ENCODE results near the gene TLE2. TPM values are rescaled to one million over a fixed set of nuclear protein-coding genes. Genes with fewer than 3 reads are reported as not detected.

TLE2 gene
- total and polyA plus RNA-seq, 2 of the 4 experiments (the other 2 are of a cell fraction) = under 0.01 to 0.41 TPM

DNA sequence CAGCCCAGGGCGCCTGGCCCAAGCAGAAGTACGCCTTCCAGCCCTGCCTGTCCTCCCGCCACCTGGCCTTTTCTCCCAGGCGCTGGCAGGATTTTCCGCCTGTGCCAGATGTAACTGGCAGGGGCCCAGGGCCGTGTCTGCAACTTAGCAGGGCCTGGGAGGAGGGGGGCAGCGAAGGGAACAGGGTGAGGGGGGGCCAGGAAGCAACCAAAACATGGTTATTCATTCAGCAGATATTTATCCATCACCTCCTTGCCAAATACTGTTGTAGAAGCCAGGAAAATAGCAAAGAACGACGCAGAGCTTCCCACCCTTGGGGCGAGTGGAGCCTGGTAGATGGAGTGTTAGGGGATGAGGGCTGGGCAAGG is 46.1 kb downstream of the TLE2 start:
- no peaks in the 10 kb centered on the region for H4K20me1 ChIP-seq (ENCODE audit: insufficient read depth, low read length)
- peak overlapping the region; percentile 45 to 62; a peak in 2 of 4 replicates for H4K8ac ChIP-seq (ENCODE audit: low read depth in 2 of 2, low read length in 2 of 2)
- no peak overlapping the region; the same call in 2 of the 3 replicates for H2BK15ac ChIP-seq (ENCODE audit: low read depth, low read length)
- no peak overlapping the region; the same call in 1 of the 2 replicates for H3K4me2 ChIP-seq (ENCODE audit: low read depth, low read length)
- 0 out of 2 replicates have a peak overlapping the region, but pooled peaks have one; percentile 16 for H3K4ac ChIP-seq (ENCODE audit: low read depth, low read length)
- no peak overlapping the region for H3K14ac ChIP-seq (replicated peaks; ENCODE audit: low read depth, low read length)
- no peak overlapping the region for H2BK20ac ChIP-seq (ENCODE audit: low read depth, low read length)
- no peak overlapping the region for H3K23ac ChIP-seq (ENCODE audit: low read depth, low read length)
- no peak overlapping the region; the same call in 1 of the 2 replicates for H4K5ac ChIP-seq (ENCODE audit: low read depth, low read length)
- WGBS, 2 experiments (ENCODE audit: extremely low coverage in 2 of 2, insufficient read length in 1 of 2) = 20% methylated on average over 3 of the region's 10 CpGs; no CpG with 5 or more reads in 1 of the 2 experiments
- intact Hi-C loops (cut with micrococcal nuclease) = no loop called here
- H3K27me3 ChIP-seq (ENCODE audit: control insufficient read depth, insufficient read depth, low read length) = peaks cover 13% of the 10 kb centered on the region
- H3K9me3 ChIP-seq (ENCODE audit: control insufficient read depth, insufficient read depth, low read length) = no peaks in the 10 kb centered on the region
- no peaks in the 10 kb centered on the region for H3K9me1 ChIP-seq (ENCODE audit: insufficient read depth, low read length)
- peak overlapping the region; percentile 22; the same call in 1 of the 2 replicates for H3K27ac ChIP-seq (ENCODE audit: insufficient read depth, low read length)
- in situ Hi-C loops (cut with MboI; ENCODE audit: low sequenced_read_pairs) = no loop called here
- ChIA-PET POLR2A (ENCODE audit: unreplicated experiment) (no interaction called here), CTCF (no interaction called here)
- H4K91ac ChIP-seq (ENCODE audit: insufficient read depth, low read depth, low read length) = no peak overlapping the region
- H2BK120ac ChIP-seq (ENCODE audit: low read depth, low read length) = no peak overlapping the region
- H3K9ac ChIP-seq (ENCODE audit: low read depth, low read length) = no peak overlapping the region
- dilution Hi-C loops (cut with HindIII; ENCODE audit: low sequenced_read_pairs, unreplicated experiment) = no loop called here
- ATAC-seq (ENCODE audit: low read depth) (peak; percentile 68), DNase-seq (peak; percentile 68)
- TF ChIP-seq, protein P1, sequence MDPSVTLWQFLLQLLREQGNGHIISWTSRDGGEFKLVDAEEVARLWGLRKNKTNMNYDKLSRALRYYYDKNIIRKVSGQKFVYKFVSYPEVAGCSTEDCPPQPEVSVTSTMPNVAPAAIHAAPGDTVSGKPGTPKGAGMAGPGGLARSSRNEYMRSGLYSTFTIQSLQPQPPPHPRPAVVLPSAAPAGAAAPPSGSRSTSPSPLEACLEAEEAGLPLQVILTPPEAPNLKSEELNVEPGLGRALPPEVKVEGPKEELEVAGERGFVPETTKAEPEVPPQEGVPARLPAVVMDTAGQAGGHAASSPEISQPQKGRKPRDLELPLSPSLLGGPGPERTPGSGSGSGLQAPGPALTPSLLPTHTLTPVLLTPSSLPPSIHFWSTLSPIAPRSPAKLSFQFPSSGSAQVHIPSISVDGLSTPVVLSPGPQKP (IDR thresholded peaks at IDR 0.05; ENCODE audit: borderline replicate concordance, low read depth, low read length) = no peak
- peak; percentile 26; the same call in 1 of the 2 replicates for TF ChIP-seq MAZ (IDR thresholded peaks at IDR 0.05; ENCODE audit: borderline replicate concordance, low read depth, low read length)
- no peak for TF ChIP-seq SMC3 (IDR thresholded peaks at IDR 0.05; ENCODE audit: low read depth, low read length)
- BruUV-seq (replicated peaks) = no TSS peak
- no peaks in the 10 kb centered on the region for H3K36me3 ChIP-seq (ENCODE audit: control insufficient read depth, insufficient read depth, low read length)
- H3K4me3 ChIP-seq (ENCODE audit: insufficient read depth, low read depth, low read length) = no peak overlapping the region
- H2AFZ ChIP-seq (replicated peaks; ENCODE audit: low read length, poor library complexity) = peak overlapping the region; percentile 88
- peak overlapping the region; percentile 39; the same call in 1 of the 2 replicates for H2AK5ac ChIP-seq (ENCODE audit: low read depth, low read length)
- H2AK9ac ChIP-seq (replicated peaks; ENCODE audit: low read depth, low read length, poor library complexity) = no peak overlapping the region
- no peak overlapping the region for H2BK5ac ChIP-seq (ENCODE audit: low read depth, low read length, poor library complexity, severe bottlenecking)
- H3K4me1 ChIP-seq (ENCODE audit: control insufficient read depth, insufficient read depth, low read length) = peaks cover 10% of the 10 kb centered on the region; the same call in 1 of the 2 replicates
- no peaks in the 10 kb centered on the region for H3K79me1 ChIP-seq (ENCODE audit: low read depth in 1 of 2, low read length in 2 of 2)
- H3K56ac ChIP-seq (ENCODE audit: extremely low read depth, insufficient read depth, low read length) = no peak overlapping the region
- H3K18ac ChIP-seq (ENCODE audit: low read depth, low read length) = no peak overlapping the region; the same call in 1 of the 2 replicates
